CD4-positive, alpha-beta T cell treated with Interleukin-21 for 1 hour (primary cell): ENCODE data around the gene ATG10.
"Not testable (repeated sequence)": the region's sequence is repeated elsewhere in the genome, so short reads cannot be mapped to it uniquely, and the experiment has no call there.

Source experiments
- DNase-seq: peaks from one replicate; pipeline ENCODE4 v3.0.0-alpha.2; 2020

Gene ATG10

DNA sequence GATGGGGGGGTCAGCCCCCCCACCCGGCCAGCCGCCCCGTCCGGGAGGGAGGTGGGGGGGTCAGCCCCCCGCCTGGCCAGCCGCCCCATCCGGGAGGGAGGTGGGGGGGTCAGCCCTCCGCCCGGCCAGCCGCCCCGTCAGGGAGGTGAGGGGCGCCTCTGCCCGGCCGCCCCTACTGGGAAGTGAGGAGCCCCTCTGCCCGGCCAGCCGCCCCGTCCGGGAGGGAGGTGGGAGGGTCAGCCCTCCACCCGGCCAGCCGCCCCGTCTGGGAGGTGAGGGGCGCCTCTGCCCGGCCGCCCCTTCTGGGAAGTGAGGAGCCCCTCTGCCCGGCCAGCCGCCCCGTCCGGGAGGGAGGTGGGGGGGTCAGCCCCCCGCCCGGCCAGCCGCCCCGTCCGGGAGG is 168.0 kb downstream of the ATG10 start:
- DNase-seq: not testable (repeated sequence)

DNA sequence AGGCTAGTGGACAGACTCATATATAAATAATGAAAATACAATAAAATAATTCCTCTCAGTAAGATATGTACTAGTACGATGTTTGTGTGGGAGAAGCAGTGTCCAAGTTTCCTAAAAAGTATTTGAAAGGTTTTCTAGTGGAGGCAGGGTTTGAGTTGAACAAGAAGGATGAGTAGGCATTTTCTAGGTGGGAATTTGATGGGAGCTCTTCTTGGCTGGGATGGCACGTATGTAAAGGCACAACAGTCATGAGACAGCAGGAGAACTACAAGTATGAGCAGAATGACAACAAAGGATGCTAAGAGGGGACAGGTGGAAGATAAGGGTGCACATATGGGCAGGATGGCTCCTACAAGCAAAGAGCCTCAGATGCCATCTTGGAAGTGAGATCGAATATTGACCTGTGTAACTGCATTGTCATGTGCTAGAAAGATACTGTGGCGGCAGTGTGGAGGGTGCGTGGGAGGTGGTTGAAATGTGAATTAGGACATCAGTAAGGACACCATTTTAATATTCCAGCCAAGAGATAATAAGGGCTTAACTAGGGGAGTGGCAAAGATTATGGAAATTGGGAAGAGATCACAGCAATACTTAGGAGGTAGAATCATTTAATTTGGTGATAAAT is 170.5 kb downstream of the ATG10 start:
- DNase-seq: no peak

DNA sequence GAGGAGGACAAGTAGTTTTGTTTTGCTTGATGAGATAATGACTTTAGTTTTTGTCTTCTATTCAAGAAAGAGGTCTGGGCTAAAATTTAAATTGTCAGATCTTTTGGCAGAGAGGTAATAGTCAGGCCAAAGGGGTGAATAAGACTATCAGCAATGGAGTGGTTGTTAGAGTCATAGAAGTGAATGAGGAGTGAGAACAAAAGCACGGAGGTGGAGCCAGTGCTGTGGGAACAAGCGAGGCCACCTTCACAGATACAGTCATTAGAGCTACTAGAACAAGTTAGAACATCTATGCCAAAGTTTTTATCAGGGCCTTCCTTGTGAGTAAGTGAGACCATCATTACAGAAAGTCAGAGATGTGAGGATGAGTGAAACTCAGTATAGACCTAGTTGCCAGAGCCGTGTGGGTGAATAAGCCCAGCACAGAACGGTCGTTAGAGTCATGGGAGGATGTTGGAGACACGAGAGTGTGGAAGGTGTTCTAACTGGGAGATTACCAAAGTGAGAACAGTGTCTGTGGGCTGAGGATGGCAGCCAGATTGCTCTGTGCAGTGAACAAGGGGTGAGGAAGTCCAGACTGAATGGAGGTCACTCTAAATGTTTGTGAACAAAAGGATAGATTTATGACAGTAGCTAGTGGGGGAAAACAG is 171.2 kb downstream of the ATG10 start:
- no peak for DNase-seq

DNA sequence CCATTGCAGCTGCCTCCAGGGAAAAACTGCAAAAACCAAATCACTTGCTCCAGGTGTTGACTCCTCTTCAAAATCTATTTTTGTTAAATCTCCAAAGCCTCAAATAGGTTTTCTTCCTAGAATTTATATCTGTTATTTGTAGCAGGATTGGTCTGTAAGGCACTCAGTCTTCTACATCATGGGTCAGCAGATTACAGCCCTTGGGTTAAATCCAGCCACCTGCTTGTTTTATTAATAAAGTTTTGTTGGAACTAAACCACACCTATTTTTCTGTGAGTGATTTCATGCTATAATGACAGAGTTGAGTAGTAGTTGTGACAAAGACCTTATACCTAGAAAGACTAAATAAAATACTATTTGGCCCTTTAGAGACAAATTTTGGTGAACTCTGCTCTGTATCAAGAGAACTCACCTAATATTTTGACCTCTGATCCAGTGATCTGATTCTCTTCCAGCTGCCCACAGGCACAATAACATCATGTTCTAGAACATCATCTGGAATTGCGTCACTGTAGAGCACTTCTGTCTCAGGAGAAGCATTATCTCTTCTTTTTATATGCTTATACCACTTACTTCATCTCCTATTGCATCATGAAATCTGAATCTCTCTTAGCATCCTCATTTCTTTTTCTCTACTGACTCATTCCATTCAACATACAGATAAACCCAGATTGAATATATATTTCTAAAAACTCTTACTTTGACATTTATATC is 176.2 kb downstream of the ATG10 start:
- no peak for DNase-seq

DNA sequence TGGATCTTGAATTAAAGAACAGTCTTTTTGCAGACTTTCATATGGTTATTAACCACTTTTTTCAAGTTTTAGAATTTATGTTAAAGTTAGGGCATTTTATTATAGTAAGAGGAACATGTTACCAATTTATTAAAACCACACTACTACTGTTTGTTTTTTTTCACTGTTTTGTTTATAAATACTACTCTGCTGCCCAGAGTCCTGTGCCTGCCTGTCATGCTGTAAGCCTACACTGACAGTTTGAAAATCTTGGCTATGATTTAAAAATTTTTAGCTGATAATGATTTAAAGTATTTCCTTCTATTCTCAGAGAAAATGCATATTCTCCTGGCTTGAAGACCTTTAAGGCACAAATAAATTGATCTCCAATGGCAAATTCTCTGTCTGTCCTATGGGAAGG is 177.6 kb downstream of the ATG10 start:
- no peak for DNase-seq

DNA sequence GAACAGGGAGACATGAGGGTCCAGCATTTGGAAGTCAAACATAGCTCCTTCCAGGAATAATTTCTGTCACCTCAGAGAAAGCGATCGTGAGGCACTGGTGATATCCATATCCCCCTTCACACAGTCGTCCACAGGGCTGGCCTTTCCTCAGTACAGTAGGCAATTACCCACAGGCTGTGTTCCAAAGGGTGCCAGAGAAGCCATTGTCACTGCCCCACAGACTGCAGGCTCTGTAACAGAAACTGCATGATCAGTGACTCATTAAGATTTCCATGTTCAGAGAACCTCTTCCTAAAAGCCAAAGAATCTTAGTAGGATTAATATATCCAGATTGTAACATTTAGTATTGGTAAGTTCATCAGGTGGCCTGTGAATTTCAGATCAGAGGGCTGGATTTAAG is 178.7 kb downstream of the ATG10 start:
- no peak for DNase-seq

DNA sequence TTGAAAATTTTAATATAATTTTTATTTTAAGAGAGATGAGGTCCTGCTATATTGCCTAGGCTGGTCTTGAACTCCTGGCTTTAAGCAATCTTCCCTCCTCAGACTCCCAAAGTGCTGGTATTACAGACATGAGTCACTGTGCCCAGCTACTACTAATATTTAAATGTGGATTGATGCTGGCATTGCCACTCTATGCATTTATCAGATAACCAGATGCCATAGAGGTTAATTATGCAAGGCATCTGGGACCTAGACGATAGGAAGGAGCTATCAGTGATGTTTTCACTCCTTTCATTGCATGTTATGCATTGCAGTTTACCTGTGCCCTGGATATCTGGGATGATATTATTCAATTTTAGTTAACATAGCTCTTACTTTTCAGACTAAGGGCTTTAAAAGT is 179.4 kb downstream of the ATG10 start:
- no peak for DNase-seq

DNA sequence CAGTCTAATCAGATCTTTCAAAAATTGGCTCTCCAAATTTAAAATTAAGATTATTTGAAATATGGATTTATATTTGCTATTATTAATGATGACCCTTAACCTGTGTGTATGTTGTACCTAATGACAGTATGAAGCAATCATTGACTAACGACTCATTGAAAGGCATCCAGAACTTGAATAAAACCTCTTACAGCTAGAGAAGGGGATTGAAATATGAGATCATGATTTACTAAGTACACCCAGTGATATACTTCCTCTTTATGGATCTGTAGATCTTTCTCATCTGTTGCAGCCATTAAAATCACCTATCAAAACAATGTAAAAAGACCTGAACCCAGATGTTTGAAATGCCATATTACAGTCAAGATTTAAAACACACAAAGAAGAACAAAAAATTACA is 179.8 kb downstream of the ATG10 start:
- DNase-seq: no peak

DNA sequence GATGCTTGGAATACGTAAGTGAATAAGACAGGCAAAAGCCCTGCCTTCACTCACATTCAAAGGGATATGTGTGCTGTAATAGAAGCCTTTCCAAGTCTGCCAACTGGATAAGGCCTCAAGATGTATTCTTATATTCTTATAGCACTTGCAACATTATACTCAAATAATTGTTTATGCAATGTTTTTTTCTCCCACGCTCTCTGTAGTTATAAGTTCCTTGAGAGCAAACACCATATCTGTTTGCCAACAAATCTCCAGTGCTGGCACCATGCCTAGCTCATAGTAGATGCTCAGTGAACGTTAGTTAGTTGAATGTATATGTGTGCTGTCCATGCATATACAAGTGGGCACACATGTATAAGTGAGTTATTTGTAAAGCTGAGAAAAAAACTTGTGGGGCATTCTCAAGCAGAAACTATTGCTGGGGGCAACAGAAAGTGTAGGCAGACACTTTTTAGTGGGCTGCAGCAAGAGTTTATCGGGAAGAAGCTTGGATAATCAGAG is 181.2 kb downstream of the ATG10 start:
- DNase-seq: no peak

DNA sequence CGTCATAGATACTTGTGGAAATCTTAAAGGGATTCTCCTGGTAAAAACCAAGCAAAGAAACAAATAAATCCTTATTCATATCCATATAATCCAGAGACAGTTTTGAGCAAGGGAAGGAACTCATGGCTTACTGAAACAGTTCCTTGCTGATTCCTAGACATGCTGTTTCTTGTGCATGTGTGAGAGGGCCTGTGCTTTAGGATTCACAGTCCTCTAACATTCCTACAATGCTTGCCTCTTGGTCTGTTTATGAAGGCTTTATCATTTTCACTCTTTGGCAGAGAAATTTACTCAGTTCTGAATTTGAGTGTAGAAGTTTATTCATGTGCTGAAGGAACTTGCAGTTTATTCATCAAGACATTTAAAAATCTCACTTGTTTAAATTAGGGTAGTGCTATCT is 183.0 kb downstream of the ATG10 start:
- DNase-seq: no peak

DNA sequence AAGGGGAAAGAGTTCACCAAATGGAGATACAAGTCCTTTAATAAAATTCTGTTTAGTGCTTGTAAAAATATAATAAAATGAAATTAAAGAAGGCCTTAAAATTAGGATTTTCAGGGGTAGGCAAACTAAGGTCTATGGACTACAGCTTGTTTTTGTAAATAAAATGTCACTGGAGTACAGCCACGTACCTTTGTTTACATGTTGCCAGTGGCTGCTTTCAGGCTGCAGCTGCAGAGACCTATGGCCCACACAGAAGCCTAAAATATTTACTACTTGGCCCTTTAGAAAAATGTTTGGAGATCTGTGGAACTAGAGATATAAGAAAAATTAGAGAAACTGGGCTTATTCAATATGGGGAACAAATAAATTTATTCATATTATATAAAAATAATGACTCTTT is 183.5 kb downstream of the ATG10 start:
- no peak for DNase-seq

DNA sequence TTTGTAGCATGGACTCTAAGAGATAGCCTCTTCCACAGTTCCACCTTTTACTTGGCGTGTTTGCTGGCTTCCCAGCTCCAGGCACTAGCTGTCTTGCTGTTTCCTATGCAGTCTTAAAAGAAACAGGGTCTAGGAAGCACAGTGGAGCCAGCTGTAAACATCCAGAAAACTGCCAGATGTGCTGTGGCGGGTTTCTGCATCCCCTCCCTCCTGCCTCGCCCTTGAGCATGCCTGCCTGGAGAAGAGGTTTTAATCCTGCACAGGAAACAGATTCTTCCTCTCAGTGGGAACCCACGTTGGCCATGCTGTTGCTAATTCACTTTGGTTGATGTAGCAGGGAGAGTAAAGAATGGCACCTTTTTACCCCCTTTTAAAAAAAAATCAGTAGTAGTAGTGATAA is 185.1 kb downstream of the ATG10 start:
- DNase-seq: no peak

DNA sequence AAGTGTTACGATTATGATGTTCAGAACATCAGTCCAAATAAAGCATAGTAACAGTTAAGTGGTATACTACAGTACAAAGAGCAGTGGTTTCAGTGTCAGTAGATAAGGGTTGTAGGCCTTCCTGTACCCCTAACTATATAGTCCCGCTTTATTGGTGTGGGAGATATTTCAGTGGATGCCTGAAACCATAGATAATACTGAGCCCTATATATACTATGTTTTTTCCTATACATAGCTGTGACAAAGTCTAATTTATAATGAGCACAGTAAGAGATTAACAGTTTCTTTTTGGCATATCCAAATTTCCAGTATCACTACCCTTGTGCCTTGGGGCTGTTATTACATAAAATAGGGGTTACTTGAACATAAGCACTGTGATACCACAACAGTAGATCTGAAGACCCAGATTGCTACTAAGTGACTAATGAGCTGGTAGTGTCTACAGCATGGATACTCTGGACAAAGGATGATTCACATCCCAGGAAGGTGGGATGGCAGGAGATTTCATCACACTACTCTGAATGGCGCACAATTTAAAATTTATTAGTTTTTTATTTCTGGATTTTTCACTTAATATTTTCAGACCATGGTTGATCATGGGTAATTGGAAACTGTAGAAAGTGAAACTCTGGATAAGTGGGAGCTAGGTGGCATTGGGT is 187.1 kb downstream of the ATG10 start:
- DNase-seq: no peak

DNA sequence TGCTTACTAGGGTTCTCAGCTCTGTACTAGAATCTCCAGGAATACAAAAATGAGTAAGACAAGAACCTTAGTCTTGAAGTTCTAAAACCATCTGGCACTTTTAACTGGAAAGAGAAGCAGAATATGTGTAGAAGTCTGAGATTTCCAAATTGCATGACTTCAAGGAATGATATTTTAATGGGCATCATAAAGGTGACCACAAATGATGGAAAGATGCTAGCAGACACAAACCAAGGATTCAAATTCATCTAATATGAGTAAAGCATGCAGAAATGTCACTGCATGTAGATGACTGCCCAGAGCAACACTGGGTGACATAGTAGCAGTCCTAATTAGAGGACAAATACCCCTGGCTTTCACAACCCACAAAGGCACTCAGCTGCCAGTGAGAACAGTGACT is 189.1 kb downstream of the ATG10 start:
- DNase-seq: no peak

DNA sequence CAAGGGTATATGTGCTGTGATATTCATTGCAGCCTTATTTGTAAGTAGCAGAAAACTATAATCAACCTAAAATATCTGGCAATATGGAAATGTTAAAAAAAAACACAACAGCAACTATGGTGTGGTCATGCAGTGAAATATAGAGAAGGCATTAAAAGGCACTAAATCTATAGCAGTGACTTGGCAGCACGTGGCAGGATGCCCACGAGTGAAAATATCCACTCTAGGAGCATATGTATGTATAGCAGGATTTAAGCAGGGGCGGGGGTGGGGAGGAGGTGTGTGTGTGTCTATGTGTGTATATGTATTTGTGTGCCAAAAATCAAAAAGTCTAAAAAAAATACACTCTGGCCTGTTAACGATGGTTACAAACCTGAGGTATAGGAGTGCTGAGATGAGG is 190.8 kb downstream of the ATG10 start:
- no peak for DNase-seq

DNA sequence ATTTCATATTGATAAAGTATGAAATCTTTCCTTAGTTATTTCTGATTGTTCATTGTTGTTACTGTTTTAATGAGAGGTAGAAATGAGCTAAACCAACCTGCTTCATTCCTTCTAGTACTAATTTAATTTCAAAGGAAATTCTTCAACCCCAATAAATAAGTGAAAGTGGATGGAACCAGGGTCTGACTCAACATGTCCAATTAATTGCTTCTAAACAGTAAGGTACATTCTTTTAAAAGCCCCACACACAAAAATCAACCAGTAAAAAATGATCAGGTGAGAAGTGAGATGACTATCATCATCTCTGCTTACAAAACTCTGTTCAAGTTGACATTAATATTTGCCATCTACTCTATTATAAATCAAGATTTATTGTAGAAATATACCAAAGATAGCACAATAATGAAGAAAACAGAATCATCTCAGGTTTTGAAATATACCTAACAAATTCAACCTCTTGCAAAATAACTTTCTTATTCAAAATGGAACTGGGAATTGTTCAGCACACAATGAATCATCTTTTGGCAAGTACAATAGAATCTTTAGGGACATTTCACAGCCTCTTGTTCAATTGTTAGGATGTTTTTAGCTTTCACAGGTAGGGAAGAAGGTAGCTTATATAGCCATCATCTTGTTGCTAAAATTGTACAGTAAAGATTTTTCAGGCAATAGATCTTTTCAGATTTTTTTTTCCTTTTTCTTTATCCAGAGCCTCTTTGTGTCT is 191.8 kb downstream of the ATG10 start:
- no peak for DNase-seq

DNA sequence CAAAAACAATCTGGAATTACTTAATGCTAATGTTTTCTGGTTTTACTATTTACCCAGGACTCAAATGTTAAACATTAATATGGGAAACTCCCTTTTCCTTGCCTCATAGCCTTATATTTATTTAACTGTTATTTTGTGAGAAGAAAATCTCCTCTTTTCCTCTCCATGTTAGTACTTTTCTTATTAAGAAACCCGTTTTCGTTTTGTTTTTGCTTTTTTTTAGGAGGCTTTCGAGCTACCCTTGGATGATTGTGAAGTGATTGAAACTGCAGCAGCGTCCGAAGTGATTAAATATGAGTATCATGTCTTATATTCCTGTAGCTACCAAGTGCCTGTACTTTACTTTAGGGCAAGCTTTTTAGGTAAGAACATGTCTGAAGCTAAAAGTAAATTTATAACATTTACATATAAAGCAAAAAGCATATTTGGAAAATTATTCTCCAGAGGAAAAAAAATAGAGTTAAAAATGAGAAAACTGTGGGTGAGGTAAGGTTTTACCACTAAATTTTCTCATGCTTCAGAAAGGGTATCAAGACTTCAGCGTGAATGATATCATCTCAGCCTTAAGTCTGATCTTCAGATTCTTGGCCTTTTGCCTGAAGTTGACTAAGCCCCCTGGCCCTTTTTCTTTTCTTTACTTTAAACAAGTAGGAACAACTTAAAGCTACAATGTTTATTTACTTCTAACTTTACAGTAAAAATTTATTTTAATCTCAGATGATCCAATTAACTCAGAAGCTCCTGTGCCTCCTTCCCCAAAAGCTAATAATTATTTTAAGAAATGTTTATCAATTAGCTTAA is 192.6 kb downstream of the ATG10 start:
- no peak for DNase-seq

DNA sequence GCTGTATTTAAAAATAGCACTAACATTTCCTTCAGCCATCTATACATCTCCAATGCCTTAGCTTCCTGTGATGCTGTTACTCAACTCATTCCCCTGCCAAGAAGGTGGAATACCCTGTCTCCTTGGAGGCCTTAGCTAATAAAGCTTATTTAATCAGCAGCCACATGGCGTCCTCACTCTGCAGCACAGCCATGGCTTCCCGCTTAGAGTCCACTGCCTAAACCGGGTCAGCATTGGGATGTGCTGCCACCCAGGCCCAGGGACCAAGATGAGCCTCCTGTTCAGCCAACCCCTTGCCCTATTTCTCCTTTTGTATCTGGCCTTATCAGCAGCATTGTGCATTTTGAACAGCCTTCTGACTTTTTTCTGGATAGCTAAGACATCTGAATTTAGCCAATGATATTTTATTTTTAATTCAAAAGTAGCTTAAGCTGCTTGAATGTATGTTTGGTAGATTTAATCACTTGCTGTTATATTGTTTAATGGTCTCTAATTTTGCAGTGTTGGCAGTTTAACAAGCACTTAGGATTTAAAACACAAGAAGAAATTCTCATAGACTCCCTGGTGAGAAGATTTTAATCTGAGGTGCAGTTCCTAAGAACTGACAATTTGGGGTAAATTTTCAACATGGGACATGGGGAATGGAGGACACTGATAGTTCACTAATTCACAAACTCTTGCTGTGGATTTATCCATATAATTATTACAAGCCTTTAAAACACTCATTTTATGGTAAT is 193.3 kb downstream of the ATG10 start:
- DNase-seq: no peak

DNA sequence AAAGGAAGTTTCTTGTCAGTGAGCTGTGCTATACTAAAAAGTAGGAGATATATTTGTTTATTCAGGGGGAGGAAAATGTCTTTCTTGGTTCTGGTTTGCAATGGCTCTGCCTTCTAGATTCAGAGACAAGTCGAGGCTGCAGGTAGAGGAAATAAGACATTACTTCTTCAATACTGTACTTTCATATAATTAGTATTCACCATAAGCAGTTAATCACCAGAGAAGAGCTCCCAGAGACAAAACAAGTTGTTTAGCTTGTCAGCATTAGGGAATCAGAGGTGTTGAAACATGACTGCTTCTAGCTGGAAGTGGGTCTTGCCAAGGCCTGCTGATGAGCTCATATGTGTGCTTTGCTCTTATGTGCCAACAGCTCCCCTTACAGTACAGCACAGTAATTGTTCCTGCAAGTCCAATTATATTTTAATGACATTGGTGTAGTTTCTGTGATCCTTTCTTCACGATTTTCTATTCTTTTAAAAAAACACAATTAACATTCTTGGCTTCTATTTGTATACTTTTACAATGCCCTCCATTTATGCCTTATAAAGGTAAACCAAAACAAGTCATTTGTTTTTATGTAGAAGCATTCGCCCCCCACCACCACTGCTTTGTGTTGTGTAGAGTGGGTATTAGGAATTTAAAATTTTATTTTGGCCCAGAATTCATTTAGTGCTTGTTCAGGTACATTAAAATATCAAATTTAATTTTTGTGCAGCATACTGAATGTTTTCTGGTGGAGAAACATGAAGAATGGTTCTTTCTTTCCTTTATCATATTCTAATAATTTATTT is 194.1 kb downstream of the ATG10 start:
- peak; percentile 59 for DNase-seq

DNA sequence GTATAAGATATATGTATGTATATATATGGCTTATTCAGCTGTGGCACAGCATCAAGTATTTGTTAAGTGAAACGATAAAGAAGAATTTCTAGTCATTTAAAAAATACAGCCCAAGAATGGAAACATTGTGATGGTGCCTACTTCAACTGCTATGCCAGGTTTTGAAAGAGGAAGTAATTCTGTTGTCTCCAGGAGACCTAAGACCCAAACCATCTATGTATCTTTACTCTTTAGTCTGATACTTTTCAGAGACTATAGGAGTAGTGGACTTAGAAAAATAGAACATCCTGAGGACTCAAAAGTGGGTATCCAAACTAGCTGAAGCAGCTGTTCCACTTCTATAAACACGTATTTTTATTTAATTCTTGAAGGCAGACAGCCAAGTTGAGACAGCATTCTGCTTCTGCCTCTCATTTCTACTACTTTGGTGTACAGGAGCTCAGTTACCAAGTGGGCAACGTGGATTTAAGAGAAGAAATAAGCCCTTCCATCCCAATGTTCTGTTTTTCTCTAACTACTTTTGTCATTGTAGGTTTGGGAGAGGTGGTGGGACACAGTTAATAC is 195.6 kb downstream of the ATG10 start:
- DNase-seq: no peak
